Memory B cell (primary cell): ENCODE data around the gene SLC6A6.
A peak's percentile ranks its signal among the peaks of the same experiment; 100 is the strongest.

ENCODE experiments used
- ATAC-seq: fragments of 150-1000 bp; cut with Tn5 transposase; 2 replicates; pipeline ENCODE4 v1.10.0; 2021; ENCODE audit warnings: low read depth, mild to moderate bottlenecking, moderate library complexity
- DNase-seq, 2 donors: peaks; one replicate each; pipeline ENCODE4 v3.0.0; 2022; ENCODE audit warnings: low spot score in 2 of 2
- H3K27ac Mint-ChIP-seq: one replicate; pipeline ENCODE4 v1.8.0; 2022; ENCODE audit warnings: mild to moderate bottlenecking, moderate library complexity, mixed read lengths
- H3K27me3 Mint-ChIP-seq: one replicate; pipeline ENCODE4 v1.8.0; 2022; ENCODE audit warnings: mixed read lengths
- H3K36me3 Mint-ChIP-seq: one replicate; pipeline ENCODE4 v1.8.0; 2022; ENCODE audit warnings: mild to moderate bottlenecking, mixed read lengths
- H3K4me1 Mint-ChIP-seq: one replicate; pipeline ENCODE4 v1.8.0; 2022; ENCODE audit warnings: mixed read lengths
- H3K4me3 Mint-ChIP-seq: one replicate; pipeline ENCODE4 v1.8.0; 2022; ENCODE audit warnings: mild to moderate bottlenecking, moderate library complexity, mixed read lengths
- H3K9me3 Mint-ChIP-seq: one replicate; pipeline ENCODE4 v1.8.0; 2022; ENCODE audit warnings: mixed read lengths

SLC6A6 gene

DNA sequence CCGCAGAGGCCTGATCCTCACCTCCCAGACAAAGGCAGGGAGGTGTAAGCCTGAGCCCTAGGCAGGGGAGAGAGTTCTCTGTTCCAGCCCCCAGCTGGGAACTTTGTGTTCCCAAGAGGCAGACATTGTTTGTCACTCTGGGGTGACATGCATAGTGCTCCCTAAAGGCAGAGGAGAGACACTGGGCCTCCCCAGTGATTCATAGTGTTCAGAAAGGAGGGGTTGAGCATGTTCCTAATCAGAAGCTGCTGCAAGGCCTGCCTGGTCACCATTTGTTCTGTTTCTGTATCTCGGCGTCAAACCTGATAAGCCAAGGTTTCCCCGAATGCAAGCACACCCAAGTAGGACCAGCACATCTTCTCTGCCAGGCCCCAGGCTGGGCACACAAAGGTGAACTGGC, 24.0 kb upstream of the SLC6A6 start:
- DNase-seq (no peak), ATAC-seq (no peak)
- H3K27me3 Mint-ChIP-seq, result peaks cover 17% of the 10 kb centered on the region
- H3K4me1 Mint-ChIP-seq, result peaks cover 13% of the 10 kb centered on the region
- peaks cover 2% of the 10 kb centered on the region for H3K36me3 Mint-ChIP-seq
- no peak overlapping the region for H3K4me3 Mint-ChIP-seq
- H3K27ac Mint-ChIP-seq, result no peak overlapping the region
- H3K9me3 Mint-ChIP-seq, result peaks cover 3% of the 10 kb centered on the region

- Mint-ChIP-seq H3K9me3 (peaks cover 3% of the 10 kb centered on the region), H3K27ac (no peak overlapping the region), H3K4me3 (no peak overlapping the region), H3K4me1 (peaks cover 13% of the 10 kb centered on the region), H3K36me3 (peaks cover 2% of the 10 kb centered on the region), H3K27me3 (peaks cover 14% of the 10 kb centered on the region)
- DNase-seq, result no peak
- ATAC-seq, result no peak
Measured at GRCh38 chr3:14379843-14380242, 22.6 kb upstream of the SLC6A6 start.

- H3K27ac Mint-ChIP-seq, result no peak overlapping the region
- H3K36me3 Mint-ChIP-seq, result no peaks in the 10 kb centered on the region
- peaks cover 25% of the 10 kb centered on the region for H3K27me3 Mint-ChIP-seq
- DNase-seq (no peak), ATAC-seq (no peak)
- H3K4me1 Mint-ChIP-seq, result peaks cover 2% of the 10 kb centered on the region
- peaks cover 2% of the 10 kb centered on the region for H3K9me3 Mint-ChIP-seq
- no peak overlapping the region for H3K4me3 Mint-ChIP-seq
Measured at GRCh38 chr3:14386254-14386653, 16.2 kb upstream of the SLC6A6 start.

GRCh38 chr3:14388201-14388600, 14.2 kb upstream of the SLC6A6 start:
- Mint-ChIP-seq H3K4me1 (peaks cover 2% of the 10 kb centered on the region), H3K9me3 (peaks cover 2% of the 10 kb centered on the region), H3K27me3 (peaks cover 14% of the 10 kb centered on the region), H3K4me3 (no peak overlapping the region), H3K36me3 (no peaks in the 10 kb centered on the region), H3K27ac (no peak overlapping the region)
- ATAC-seq (no peak), DNase-seq (no peak)

GRCh38 chr3:14389166-14389606, 13.2 kb upstream of the SLC6A6 start:
- H3K4me3 Mint-ChIP-seq, result no peak overlapping the region
- H3K4me1 Mint-ChIP-seq, result peaks cover 2% of the 10 kb centered on the region
- H3K9me3 Mint-ChIP-seq, result peaks cover 2% of the 10 kb centered on the region
- H3K27me3 Mint-ChIP-seq, result peaks cover 13% of the 10 kb centered on the region
- no peak overlapping the region for H3K27ac Mint-ChIP-seq
- DNase-seq (no peak), ATAC-seq (no peak)
- H3K36me3 Mint-ChIP-seq, result no peaks in the 10 kb centered on the region

GRCh38 chr3:14389716-14390115, 12.7 kb upstream of the SLC6A6 start:
- H3K27me3 Mint-ChIP-seq, result peaks cover 13% of the 10 kb centered on the region
- no peak overlapping the region for H3K27ac Mint-ChIP-seq
- DNase-seq, result no peak
- H3K36me3 Mint-ChIP-seq, result no peaks in the 10 kb centered on the region
- H3K4me1 Mint-ChIP-seq, result peaks cover 2% of the 10 kb centered on the region
- peaks cover 2% of the 10 kb centered on the region for H3K9me3 Mint-ChIP-seq
- no peak overlapping the region for H3K4me3 Mint-ChIP-seq
- ATAC-seq, result no peak

- no peak overlapping the region for H3K27ac Mint-ChIP-seq
- H3K4me3 Mint-ChIP-seq, result no peak overlapping the region
- H3K27me3 Mint-ChIP-seq, result peaks cover 9% of the 10 kb centered on the region
- H3K4me1 Mint-ChIP-seq, result peaks cover 2% of the 10 kb centered on the region
- ATAC-seq (no peak), DNase-seq (no peak)
- no peaks in the 10 kb centered on the region for H3K9me3 Mint-ChIP-seq
- H3K36me3 Mint-ChIP-seq, result no peaks in the 10 kb centered on the region
Measured at GRCh38 chr3:14391033-14391432, 11.4 kb upstream of the SLC6A6 start.

DNA sequence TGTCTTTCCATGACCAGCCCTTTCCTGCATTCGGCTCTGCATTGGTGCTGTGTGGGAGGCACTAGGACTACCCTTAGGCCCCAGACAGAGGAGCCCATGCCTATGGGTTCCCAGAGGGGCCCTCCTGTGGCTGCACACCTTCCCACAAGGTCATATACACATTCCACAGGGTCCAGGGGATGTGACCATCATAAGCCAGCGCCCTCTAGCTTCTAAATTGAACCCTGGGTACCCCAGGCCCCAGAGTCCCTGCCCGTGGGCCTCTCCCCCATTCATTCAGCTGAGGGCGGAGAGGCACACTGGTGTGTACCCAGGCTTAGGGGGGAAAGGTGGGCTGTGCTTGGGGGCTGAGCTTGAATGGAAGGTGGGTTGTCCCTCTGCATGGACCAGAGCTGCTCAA, 10.2 kb upstream of the SLC6A6 start:
- Mint-ChIP-seq H3K27ac (no peak overlapping the region), H3K4me3 (no peak overlapping the region), H3K36me3 (no peaks in the 10 kb centered on the region), H3K9me3 (no peaks in the 10 kb centered on the region), H3K27me3 (peaks cover 6% of the 10 kb centered on the region), H3K4me1 (peaks cover 8% of the 10 kb centered on the region)
- no peak for ATAC-seq
- DNase-seq, result no peak

DNA sequence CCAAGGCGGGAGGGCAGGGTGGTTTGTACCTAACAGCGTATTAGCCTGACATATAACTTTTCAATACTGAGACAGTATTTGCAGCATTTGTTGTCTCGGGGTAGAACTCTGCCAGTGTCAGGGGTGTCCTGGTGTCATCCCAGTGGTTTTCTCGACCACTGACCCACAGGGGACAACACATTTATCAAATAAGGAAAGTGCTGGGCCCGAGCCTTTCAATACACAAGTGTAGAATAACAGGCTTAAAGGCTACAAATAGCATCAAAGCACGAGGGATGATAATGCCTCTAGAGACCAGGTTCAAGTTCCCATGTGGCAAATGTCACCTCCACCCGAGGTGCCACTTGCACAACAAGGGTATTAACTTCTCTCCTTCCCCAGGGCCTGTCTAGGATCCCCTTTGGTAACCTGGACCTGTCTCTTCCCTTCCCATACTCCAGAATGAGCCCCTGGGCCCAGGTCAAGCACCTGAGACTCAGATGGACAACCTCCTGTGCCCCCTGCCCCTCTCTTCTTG, 9.5 kb upstream of the SLC6A6 start:
- peaks cover 6% of the 10 kb centered on the region for H3K27me3 Mint-ChIP-seq
- peaks cover 14% of the 10 kb centered on the region for H3K4me1 Mint-ChIP-seq
- H3K27ac Mint-ChIP-seq, result no peak overlapping the region
- DNase-seq (no peak), ATAC-seq (no peak)
- no peaks in the 10 kb centered on the region for H3K36me3 Mint-ChIP-seq
- H3K4me3 Mint-ChIP-seq, result no peak overlapping the region
- H3K9me3 Mint-ChIP-seq, result no peaks in the 10 kb centered on the region

DNA sequence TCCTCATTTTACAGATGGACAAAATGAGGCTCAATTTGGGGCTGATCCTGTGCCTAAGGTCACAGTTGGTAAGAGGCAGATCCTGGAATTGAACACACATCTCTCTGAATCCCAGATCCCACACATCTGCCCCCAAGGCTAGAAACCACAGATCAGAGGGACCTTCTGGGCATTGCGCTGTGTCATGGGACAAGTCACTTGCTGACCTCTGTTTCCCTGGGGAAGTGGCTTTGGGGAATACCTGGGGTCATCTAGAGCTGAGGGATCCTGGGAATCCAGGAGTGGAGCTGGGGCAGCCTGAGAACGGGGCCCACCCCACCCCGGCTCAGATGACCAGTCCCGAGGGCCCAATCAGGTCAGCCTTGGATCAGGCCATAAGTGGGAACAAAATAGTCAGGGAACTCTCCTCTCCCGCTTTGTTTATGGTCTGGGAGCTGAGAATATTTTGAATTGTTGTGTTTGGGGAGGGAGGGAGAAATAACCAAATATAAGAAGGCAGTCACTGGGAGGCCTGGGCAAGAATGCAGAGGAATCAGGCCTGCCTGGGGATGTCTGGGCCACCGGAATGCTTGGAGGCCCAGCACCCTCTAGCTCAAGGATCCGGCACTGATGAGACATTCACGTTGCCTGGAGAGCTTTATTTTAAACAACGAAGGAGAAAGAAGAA, 8.8 kb upstream of the SLC6A6 start:
- DNase-seq, result no peak
- H3K36me3 Mint-ChIP-seq, result no peaks in the 10 kb centered on the region
- no peaks in the 10 kb centered on the region for H3K9me3 Mint-ChIP-seq
- peaks cover 3% of the 10 kb centered on the region for H3K27me3 Mint-ChIP-seq
- H3K4me1 Mint-ChIP-seq, result peaks cover 14% of the 10 kb centered on the region
- H3K27ac Mint-ChIP-seq, result no peak overlapping the region
- no peak overlapping the region for H3K4me3 Mint-ChIP-seq
- ATAC-seq, result no peak

DNA sequence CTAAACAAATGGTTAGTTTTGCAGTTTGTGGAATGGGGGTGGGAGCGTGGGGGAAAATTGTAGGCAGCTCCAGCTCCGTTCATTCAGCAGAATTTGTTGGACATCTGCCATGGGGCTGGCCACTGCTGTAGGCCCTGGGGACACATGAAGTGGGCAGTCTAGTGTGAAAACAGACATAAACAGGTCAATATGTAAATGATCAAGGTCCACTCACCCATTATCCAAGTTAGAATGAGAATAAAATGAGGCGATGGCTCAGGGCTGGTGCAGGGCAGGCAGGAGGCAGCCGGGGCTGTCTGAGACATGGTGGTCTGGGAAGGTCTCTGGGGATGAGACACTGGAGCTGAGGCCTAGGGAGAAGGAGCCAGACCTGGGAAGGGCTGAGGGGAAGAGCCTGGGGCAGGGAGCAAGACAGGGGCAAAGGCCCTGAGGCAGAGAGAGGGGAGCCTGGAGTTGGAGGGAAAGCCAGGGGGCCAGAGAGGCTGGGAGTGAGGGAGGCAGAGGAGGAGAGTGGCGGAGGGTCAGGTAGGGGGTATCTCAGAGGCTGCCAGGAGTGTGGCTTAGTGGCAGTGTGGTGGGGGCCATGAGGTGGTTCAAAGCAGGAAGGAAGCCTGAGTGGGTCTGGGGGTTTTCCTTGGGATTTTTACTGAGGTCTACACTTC, 6.2 kb upstream of the SLC6A6 start:
- ATAC-seq, result no peak
- no peaks in the 10 kb centered on the region for H3K9me3 Mint-ChIP-seq
- H3K4me3 Mint-ChIP-seq, result no peak overlapping the region
- no peaks in the 10 kb centered on the region for H3K27me3 Mint-ChIP-seq
- peak overlapping the region; percentile 28 for H3K27ac Mint-ChIP-seq
- no peaks in the 10 kb centered on the region for H3K36me3 Mint-ChIP-seq
- no peak for DNase-seq
- H3K4me1 Mint-ChIP-seq, result peaks cover 22% of the 10 kb centered on the region

DNA sequence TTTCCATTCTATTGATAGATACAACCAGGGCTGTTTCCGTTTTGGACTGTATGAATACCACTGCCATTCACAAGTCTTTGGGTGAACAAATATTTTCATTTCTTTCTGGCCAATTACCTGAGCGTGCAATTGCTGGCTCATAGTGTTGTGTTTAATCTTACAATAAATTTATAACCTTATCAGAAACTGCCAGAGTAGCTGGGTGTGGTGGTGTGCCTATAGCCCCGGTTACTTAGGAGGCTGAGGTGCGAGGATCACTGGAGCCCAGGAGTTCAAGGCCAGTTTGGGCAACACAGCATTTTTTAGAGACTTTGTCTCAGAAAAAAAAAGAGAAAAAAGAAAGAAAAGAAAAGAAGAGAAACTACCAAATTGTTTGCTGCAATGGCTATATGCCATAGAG, 5.4 kb upstream of the SLC6A6 start:
- H3K27me3 Mint-ChIP-seq, result no peaks in the 10 kb centered on the region
- DNase-seq (no peak), ATAC-seq (no peak)
- no peak overlapping the region for H3K27ac Mint-ChIP-seq
- H3K4me3 Mint-ChIP-seq, result no peak overlapping the region
- peaks cover 24% of the 10 kb centered on the region for H3K4me1 Mint-ChIP-seq
- no peaks in the 10 kb centered on the region for H3K9me3 Mint-ChIP-seq
- no peaks in the 10 kb centered on the region for H3K36me3 Mint-ChIP-seq

DNA sequence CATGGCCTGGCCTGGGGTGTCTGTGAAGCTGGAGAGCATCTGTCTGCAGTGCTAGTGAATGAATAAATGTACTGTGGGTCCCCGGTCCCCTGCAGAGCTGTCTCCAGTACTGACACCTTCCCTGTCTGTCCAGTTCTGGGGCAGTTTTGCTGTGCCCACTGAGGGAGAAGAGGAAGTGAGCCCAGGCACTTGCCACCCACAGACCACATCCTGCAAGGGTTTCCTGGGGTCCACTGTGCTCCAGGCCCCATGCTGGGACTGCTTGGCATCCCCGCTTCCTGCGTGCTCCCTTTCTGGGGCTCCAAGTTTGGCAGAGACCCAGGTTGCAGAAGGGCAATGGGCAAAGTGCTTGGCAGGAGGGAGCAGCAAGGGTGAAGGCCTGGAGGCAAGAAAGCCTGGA, 4.9 kb upstream of the SLC6A6 start:
- ATAC-seq, result no peak
- H3K27me3 Mint-ChIP-seq, result no peaks in the 10 kb centered on the region
- H3K27ac Mint-ChIP-seq, result no peak overlapping the region

DNA sequence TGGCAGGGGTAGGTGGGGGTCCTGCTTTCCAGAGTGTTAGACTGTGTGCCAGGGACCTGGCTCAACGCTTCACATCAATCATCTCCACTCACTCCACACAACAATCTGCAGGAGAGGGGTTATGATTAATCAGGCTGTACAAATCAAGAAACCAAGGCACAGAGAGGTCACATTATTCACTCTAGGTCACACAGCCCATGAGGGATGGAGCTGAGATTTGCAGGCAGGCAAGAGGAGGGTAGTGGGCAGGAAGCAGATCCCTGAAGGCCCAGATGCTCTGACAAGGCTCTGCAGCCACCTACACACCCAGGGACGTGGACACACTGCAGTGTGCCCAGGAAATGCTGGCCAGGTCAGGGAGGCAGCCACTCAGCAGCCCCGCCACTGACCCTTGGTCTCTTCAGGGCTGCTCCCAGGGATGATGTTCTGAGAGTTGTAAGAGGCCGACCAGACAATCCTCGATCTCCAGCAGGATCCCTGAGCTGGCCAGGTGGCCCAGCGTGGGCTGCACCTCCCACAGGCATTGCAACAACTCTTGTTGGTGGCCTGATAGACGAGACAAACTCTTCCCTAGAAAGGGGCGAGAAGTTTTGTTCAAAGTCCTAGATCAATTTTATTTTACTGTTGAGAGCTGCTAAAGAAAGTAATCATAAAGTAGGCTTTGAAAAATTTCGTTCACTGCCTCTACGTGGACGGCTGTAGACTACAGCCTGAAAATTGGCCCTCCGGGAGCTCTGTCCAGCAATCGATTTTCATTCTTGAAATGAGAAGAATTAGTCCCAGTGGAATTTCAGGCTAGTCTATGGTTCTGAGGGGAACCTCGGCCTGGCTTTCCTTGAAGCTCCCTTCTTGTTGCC, 4.2 kb upstream of the SLC6A6 start:
- no peak overlapping the region for H3K27ac Mint-ChIP-seq
- no peak overlapping the region for H3K4me3 Mint-ChIP-seq
- H3K36me3 Mint-ChIP-seq, result no peaks in the 10 kb centered on the region
- H3K9me3 Mint-ChIP-seq, result no peaks in the 10 kb centered on the region
- ATAC-seq (no peak), DNase-seq (no peak)
- H3K27me3 Mint-ChIP-seq, result no peaks in the 10 kb centered on the region
- H3K4me1 Mint-ChIP-seq, result peaks cover 28% of the 10 kb centered on the region

More for the DNA sequence above, 4.9 kb upstream of the SLC6A6 start:
- no peak overlapping the region for H3K4me3 Mint-ChIP-seq
- H3K36me3 Mint-ChIP-seq, result no peaks in the 10 kb centered on the region
- no peaks in the 10 kb centered on the region for H3K9me3 Mint-ChIP-seq
- DNase-seq, result no peak
- peaks cover 24% of the 10 kb centered on the region for H3K4me1 Mint-ChIP-seq
